IPS-18c (cell line): Measurements from ENCODE around the gene FAHD2B.
"Not testable (repeated sequence)": the region's sequence is repeated elsewhere in the genome, so short reads cannot be mapped to it uniquely, and the experiment has no call there.

ENCODE experiments used
- H3K4me3 ChIP-seq: 2 replicates; pipeline ENCODE4 v1.7.0; 2013; ENCODE audit warnings: low read depth, mild to moderate bottlenecking, low read length, moderate library complexity; ENCODE audit not compliant: insufficient read depth
- H3K9me3 ChIP-seq: one replicate; pipeline ENCODE4 v1.6.1; 2013; ENCODE audit warnings: mild to moderate bottlenecking, low read length, moderate library complexity; ENCODE audit not compliant: control insufficient read depth, insufficient read depth

Gene FAHD2B

DNA sequence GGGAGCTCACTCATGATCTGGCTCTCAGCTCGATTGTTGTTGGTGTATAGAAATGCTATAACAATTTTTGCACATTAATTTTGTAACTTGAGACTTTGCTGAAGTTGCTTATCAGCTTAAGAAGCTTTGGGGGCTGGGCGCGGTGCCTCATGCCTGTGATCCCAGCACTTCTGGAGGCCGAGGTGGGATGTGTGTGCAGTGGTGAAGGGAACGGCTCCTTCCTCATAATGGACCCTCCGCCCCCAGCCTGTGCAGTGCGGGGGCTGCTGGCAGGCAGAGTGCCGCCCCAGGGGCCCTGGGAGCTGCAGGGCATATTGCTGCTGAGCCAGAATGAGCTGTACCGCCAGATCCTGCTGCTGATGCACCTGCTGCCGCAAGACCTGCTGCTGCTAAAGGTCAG is 13.8 kb downstream of the FAHD2B start:
- not testable (repeated sequence) for H3K4me3 ChIP-seq

DNA sequence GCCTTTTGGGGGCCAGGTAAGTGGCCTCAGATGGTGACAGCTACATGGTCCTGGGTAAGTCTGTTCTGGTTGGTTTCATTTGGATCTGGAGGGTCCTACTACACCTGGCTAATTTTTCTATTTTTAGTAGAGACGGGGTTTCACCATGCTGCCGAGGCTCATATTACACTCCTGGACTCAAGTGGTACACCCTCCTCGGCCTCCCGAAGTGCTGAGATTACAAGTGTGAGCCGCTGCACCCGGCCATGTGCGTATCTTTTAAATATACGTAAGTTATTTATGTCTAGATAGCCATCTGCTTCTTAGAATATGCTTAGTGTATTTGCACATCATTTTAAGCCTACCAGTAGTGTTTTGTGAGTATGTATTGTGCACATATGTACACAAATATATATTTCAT is 17.5 kb downstream of the FAHD2B start:
- H3K4me3 ChIP-seq, H3K9me3 ChIP-seq: not testable (repeated sequence)

More for the DNA sequence above, 13.8 kb downstream of the FAHD2B start:
- H3K9me3 ChIP-seq, result not testable (repeated sequence)

DNA sequence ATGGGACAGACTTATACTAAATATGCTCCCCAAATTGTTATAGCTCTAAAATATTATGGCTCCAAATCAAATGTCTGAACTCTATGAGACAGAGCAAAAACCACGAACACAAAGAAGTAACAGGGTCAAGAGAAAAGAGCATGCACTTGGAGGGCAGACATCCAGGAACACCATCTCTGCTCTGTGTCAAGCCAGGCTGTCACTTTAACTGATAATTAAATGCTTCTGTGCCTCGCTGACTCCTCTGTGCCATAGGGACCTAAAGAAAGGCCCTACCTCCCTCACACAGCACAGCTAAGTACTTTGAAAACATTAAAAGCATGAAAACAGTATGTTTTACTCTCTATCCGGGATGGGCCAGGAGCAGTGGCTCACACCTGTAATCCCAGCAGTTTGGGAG is 23.8 kb downstream of the FAHD2B start:
- H3K4me3 ChIP-seq, H3K9me3 ChIP-seq: not testable (repeated sequence)

GRCh38 chr2:97068722-97069121 is 26.0 kb downstream of the FAHD2B start:
- H3K4me3 ChIP-seq, H3K9me3 ChIP-seq: not testable (repeated sequence)

DNA sequence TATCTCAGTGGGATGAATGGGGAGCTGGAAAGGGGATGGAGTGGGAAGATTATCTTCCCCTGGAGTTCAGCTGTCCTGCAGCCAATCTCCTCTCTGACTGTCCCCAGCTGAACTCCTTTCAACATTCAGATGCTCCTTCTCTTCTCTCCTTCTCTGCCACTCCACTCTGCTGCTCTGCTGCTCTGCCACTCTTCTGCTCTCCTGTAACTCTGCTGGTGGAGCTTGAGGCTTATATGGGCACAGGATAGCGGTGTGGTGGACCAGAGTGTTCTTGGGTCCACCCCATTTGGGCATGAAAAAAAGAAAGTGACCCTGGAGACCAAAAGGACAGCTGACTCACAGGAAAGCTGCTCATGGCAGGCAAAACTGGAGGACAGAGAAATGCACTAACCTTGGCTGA is 26.6 kb downstream of the FAHD2B start:
- Histone ChIP-seq H3K9me3 (no peaks in the 10 kb centered on the region), H3K4me3 (no peak overlapping the region)

DNA sequence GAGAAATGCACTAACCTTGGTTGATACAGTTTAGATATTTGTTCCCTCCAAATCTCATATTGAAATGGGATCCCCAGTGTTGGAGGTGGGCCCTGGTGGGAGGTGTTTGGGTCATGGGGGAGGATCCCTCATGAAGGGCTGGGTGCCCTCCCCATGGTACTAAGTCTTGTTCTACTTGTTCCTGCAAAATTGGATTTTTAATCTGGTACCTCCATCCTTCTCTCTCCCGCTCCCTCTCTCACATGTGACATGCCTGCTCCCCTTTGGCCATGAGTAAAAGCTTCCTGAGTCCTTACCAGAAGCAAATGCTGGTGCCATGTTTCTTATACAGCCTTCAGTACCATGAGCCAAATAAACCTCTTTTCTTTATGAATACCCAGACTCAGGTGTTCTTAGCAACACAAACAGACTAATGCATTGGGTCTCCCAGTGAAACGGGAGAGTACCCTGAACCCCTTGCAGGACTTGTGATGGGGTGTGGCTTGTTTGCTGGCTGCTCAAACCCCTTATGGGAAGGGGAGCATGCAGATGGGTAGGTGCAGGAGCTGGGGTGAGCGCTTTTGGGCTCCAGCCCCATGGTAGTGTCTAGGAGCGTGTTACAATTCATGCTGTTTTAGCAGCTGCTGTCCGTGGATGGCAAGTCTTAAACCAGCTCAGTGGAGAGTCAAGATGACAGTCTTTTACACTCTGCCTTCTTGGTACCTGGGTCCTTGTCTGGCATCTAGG is 27.2 kb downstream of the FAHD2B start:
- no peak overlapping the region for H3K4me3 ChIP-seq
- H3K9me3 ChIP-seq, result no peaks in the 10 kb centered on the region

- H3K9me3 ChIP-seq, H3K4me3 ChIP-seq: not testable (repeated sequence)
Observed at GRCh38 chr2:97066030-97066429, 28.7 kb downstream of the FAHD2B start.

DNA sequence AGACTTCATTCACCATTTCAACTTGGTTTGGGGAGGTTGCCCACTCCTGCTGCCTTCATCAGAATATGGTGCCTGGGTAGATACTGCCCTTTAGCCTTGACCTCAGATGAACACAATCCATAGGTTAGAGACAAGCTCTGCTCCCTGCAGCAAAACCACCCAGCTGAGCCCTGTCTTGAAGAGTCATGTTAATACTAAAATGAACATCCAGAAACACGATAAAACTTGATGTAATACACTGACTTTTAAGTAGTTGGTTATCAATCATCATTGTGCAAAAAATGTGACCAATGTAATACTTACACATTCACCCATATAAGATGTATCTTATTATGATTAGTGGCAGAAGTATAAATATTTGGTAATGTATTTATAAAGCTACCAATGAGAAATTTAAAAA is 32.7 kb downstream of the FAHD2B start:
- H3K9me3 ChIP-seq, H3K4me3 ChIP-seq: not testable (repeated sequence)

- H3K9me3 ChIP-seq, result not testable (repeated sequence)
Observed at GRCh38 chr2:97059782-97060181, 34.9 kb downstream of the FAHD2B start.

GRCh38 chr2:97056150-97056549 is 38.5 kb downstream of the FAHD2B start:
- H3K4me3 ChIP-seq, H3K9me3 ChIP-seq: not testable (repeated sequence)

More at GRCh38 chr2:97059782-97060181, 34.9 kb downstream of the FAHD2B start:
- H3K4me3 ChIP-seq, result not testable (repeated sequence)

- not testable (repeated sequence) for H3K9me3 ChIP-seq
Observed at GRCh38 chr2:97050032-97050431, 44.6 kb downstream of the FAHD2B start.

GRCh38 chr2:97048448-97048847 is 46.2 kb downstream of the FAHD2B start:
- not testable (repeated sequence) for H3K4me3 ChIP-seq, H3K9me3 ChIP-seq

More at GRCh38 chr2:97050032-97050431, 44.6 kb downstream of the FAHD2B start:
- not testable (repeated sequence) for H3K4me3 ChIP-seq

DNA sequence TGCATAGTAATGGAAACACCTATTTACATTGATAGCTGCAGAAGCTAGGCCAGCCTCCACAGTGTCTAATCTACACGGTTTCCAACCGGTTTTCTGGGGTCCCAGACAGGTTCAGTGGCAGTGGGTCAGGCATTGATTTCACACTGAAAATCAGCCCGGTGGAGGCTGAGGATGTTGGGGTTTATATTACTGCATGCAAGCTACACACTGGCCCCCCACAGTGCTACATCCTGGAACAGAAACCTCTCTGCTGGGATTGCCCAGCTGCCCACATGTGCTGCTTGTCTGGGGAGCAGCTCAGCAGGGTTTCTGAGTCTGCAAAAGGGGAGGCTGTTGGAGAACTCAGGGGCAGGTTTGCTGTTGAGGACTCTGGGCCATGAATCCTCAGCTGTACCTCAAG is 48.0 kb downstream of the FAHD2B start:
- H3K9me3 ChIP-seq, H3K4me3 ChIP-seq: not testable (repeated sequence)

GRCh38 chr2:97045895-97046499 is 48.7 kb downstream of the FAHD2B start:
- H3K9me3 ChIP-seq, H3K4me3 ChIP-seq: not testable (repeated sequence)
